HepG2 (cell line): ENCODE measurements around the gene ASIC2.

ENCODE experiments used
- BRD4 ChIP-seq: sonication (generic); formaldehyde crosslinking; IDR thresholded peaks from 2 replicates; pipeline ENCODE4 v1.4.0; 2020; ENCODE audit warnings: missing genetic modification reagents
- CEBPB ChIP-seq: IDR thresholded peaks from 2 replicates; pipeline ENCODE4 v1.6.1; 2011; ENCODE audit warnings: low read depth, low read length, improper control_type of control experiment, borderline replicate concordance
- GATAD2A ChIP-seq: IDR thresholded peaks from 2 replicates; pipeline ENCODE4 v1.6.1; 2016
- GMEB2 ChIP-seq: IDR thresholded peaks from 2 replicates; pipeline ENCODE4 v1.6.1; 2016; ENCODE audit warnings: missing biosample characterization, missing genetic modification reagents, low read depth
- PATZ1 ChIP-seq: sonication (generic); formaldehyde crosslinking; IDR thresholded peaks from 2 replicates; pipeline ENCODE4 v1.4.0; 2020; ENCODE audit warnings: missing genetic modification reagents
- RFXAP ChIP-seq: sonication (generic); formaldehyde crosslinking; IDR thresholded peaks from 2 replicates; pipeline ENCODE4 v1.4.0; 2020; ENCODE audit warnings: missing genetic modification reagents, borderline replicate concordance
- ZBTB40 ChIP-seq, 2 experiments: fragments of 450-650 bp in 1 of 2; sonication (generic) in 1 of 2; formaldehyde crosslinking in 1 of 2; IDR thresholded peaks; 2 replicates each; pipeline versions ENCODE4 v1.6.1 to v1.8.0; 2016 to 2022; ENCODE audit warnings: antibody characterized with exemption in 1 of 2, mild to moderate bottlenecking in 1 of 2, missing genetic modification reagents in 1 of 2
- ZNF841 ChIP-seq: sonication (generic); formaldehyde crosslinking; IDR thresholded peaks from 2 replicates; pipeline ENCODE4 v1.8.1; 2023; ENCODE audit warnings: missing genetic modification reagents, borderline replicate concordance
- ZSCAN31 ChIP-seq: sonication (generic); formaldehyde crosslinking; IDR thresholded peaks from 2 replicates; pipeline ENCODE4 v1.5.0; 2020; ENCODE audit warnings: low read depth, mild to moderate bottlenecking, missing genetic modification reagents
- TF ChIP-seq, protein P1 (sequence below): sonication (generic); formaldehyde crosslinking; IDR thresholded peaks from 2 replicates; pipeline ENCODE4 v1.5.0; 2020; ENCODE audit warnings: mild to moderate bottlenecking, missing genetic modification reagents, moderate library complexity
- TF ChIP-seq, protein P2 (sequence below): IDR thresholded peaks from 2 replicates; pipeline ENCODE4 v1.6.1; 2012; ENCODE audit warnings: low read depth, low read length, improper control_type of control experiment

DNA sequence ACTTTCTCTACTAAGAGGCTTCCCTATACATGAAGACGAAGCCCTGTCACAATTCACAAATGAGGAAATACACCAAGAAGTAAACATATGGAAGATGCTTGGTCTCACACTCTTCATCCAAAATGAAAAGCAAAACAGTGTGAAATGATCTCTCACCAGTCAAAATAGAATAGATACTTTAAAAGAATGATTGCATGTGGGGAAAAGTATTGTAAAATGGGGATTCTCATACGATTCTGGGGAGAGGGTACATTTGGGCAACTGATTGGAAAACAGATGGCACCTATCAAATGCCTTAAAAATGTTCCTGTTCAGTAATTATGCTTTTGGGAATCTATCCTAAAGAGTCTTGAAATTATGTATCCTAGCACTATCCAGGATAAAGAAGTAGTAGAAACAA, 78.1 kb downstream of the ASIC2 start:
- TF ChIP-seq, protein P1, sequence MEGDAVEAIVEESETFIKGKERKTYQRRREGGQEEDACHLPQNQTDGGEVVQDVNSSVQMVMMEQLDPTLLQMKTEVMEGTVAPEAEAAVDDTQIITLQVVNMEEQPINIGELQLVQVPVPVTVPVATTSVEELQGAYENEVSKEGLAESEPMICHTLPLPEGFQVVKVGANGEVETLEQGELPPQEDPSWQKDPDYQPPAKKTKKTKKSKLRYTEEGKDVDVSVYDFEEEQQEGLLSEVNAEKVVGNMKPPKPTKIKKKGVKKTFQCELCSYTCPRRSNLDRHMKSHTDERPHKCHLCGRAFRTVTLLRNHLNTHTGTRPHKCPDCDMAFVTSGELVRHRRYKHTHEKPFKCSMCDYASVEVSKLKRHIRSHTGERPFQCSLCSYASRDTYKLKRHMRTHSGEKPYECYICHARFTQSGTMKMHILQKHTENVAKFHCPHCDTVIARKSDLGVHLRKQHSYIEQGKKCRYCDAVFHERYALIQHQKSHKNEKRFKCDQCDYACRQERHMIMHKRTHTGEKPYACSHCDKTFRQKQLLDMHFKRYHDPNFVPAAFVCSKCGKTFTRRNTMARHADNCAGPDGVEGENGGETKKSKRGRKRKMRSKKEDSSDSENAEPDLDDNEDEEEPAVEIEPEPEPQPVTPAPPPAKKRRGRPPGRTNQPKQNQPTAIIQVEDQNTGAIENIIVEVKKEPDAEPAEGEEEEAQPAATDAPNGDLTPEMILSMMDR (CRISPR knock-in tag): no peak
- TF ChIP-seq CEBPB: no peak
- no peak for TF ChIP-seq GATAD2A (CRISPR knock-in tag)
- TF ChIP-seq RFXAP (CRISPR knock-in tag): no peak
- TF ChIP-seq GMEB2: no peak
- TF ChIP-seq BRD4 (CRISPR knock-in tag): no peak
- TF ChIP-seq, protein P2, sequence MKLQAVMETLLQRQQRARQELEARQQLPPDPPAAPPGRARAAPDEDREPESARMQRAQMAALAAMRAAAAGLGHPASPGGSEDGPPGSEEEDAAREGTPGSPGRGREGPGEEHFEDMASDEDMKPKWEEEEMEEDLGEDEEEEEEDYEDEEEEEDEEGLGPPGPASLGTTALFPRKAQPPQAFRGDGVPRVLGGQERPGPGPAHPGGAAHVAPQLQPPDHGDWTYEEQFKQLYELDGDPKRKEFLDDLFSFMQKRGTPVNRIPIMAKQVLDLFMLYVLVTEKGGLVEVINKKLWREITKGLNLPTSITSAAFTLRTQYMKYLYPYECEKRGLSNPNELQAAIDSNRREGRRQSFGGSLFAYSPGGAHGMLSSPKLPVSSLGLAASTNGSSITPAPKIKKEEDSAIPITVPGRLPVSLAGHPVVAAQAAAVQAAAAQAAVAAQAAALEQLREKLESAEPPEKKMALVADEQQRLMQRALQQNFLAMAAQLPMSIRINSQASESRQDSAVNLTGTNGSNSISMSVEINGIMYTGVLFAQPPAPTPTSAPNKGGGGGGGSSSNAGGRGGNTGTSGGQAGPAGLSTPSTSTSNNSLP: no peak
- no peak for TF ChIP-seq ZNF841 (CRISPR knock-in tag)
- no peak for TF ChIP-seq ZSCAN31 (CRISPR knock-in tag)
- TF ChIP-seq ZBTB40 (IDR thresholded peaks at IDR 0.05): no peak
- no peak for TF ChIP-seq ZBTB40 (CRISPR knock-in tag; IDR thresholded peaks at IDR 0.05)
- TF ChIP-seq PATZ1 (CRISPR knock-in tag): no peak
